NOMO-1 treated with dmso at 0.1 percent for 144 hours (cell line): ENCODE measurements around the gene C17orf67.

Experiments
- DNase-seq: peaks from one replicate; lab custom pipeline; 2025; ENCODE audit not compliant: unreplicated experiment; lab: John Stamatoyannopoulos, UW

Gene C17orf67

DNA sequence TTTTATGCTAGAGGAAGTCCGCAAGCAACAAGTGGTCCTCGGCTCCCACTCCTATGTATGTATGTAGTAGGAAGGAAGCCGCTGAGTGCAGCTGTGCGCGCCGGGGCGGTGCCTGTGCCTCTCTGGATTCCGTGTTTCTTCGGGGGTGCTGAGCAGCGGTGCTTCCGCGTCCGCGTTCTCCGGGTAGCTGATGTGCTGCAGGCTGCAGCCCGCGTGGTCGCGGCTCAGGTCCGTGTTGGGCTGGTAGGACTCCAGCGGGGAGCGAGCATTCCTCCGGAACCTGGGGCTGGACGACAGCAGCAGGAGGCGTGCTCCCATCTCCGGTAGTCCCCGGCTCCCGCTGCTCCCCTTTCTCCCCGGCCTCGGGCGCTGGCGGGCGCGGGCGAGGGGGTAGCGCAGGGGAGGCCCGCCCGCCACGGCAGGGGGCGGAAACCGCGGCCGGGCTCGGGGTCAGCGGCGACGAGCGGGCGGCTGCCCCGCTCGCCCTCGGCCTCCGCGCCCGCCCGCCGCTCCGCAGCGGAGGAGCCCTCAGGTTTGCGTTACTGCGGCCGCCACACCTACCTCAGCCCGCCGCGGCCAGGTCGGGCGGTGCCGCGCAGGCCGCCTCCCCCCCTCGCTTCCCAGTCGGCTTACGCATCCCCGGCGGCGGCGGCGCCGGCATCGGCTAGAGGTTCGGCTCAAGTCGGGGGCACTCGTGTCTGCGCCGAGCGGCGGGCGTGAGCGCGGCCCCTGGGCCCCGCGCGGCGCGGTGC, 487 bp downstream of the C17orf67 start:
- peak; percentile 73 for DNase-seq

DNA sequence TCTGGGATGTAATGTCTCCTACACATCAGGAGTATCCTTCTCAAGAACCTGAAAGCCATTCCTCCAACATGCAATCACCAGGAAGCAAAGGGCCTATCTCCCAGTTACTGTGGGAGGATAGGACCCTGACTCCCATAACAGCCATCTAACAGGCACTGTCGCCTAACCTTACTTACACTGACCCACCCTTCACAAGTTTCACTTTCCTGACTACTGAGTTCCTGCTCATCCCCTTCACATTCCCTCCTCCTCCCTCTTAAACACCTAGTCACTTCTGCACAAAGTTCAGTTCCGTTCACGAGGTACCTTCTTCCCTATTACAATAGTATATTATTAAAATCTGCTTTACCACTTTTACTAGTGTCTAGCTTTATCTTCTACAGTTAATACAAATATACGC, 1.3 kb downstream of the C17orf67 start:
- DNase-seq = no peak

DNA sequence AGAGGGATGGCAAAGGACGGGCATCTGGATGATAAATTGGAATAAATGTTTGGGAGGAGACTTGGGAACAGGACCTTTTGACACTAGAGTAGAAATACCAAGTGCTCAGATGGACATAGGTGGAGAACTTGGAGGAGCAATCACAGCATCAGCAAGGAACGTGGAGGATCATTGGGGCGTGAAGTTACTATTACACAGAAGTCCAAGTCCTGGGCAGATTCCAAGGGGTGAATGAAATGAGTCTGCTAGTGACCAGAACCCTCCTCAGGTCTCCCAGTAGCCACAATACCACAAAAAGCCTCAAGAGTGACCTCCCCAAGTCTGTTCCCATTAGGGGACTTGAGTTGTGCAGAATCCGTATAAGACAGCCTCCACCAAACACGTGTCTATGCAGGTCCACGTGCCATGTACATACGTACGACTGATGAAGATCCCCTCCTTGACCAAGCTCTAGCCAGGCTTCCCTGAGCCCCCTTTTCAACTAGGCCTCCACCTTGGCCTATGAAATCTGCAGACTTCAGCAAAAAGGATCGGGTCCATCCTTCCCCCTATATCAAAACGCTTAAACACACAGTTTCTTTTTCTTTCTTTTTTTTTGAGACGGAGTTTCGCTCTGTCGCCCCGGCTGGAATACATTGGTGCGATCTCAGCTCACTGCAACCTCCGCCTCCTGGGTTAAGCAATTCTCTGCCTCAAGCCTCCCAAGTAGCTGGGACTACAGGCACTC, 2.2 kb downstream of the C17orf67 start:
- DNase-seq = no peak

DNA sequence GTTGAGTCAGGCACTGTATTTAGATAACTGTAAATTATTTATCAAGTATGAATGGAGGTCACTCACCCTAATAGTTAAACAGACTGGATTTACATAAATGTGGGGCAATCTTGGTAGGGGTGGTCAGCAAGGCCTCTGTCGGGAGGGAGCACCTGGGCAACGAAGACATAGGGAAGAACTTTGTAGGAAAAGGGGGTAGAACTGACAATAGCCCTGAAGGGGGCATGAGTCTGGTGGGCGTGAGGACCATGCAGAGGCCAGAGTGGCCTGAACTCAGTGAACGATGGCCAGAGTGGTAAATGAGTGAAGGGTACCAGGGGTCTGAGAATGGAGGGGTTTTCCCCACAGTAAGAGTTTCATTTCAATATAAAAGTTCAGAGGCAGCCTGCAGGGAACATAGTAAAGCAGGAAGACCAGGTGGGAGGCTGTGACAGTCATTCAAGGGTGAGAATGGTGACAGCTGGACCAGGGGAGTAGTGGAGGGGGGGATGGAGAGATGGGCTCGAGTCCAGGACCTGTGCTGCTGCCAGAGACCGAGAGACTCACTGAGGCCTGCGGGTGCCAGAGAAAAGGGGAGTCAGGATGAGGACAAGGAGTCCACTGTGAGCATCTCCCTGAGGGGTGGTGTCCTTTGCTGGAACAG, 2.9 kb downstream of the C17orf67 start:
- DNase-seq = no peak

DNA sequence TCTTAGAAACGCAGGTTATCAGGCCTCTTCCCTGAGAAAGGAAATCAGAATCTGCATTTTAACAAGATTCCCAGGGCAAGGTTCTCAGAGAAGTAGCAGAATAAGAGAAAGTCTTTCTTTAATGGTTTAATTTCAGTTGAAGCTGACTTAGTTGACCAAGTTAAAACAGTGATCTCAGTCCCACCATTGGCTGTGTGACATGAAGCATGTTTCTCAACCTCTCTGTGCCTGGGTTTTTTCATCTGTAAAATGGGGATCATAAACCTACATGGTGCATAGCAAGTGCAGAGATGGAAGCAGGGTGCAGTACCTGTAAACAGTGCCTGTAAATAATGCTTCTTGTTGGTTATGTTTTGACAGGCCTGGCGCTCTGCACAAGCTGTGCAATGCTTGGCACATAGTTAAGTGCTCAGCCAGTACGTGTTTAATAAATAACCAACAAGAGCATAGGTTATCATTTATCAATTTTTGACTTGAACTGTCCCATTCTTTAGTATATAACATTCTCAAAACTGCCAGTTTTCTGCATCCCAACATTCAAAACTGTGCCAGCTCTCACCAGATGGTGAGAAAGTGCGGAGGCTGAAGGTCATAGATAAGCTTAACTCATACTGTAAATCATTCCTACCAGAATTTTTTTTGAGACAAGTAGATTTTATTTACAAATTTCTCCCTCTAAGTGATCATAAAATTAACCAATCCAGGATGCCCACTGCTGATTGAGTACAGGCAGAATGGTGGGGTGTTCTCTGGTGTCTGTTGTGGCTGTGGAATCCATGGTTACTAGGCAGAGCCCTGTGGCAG, 6.9 kb downstream of the C17orf67 start:
- DNase-seq = no peak

DNA sequence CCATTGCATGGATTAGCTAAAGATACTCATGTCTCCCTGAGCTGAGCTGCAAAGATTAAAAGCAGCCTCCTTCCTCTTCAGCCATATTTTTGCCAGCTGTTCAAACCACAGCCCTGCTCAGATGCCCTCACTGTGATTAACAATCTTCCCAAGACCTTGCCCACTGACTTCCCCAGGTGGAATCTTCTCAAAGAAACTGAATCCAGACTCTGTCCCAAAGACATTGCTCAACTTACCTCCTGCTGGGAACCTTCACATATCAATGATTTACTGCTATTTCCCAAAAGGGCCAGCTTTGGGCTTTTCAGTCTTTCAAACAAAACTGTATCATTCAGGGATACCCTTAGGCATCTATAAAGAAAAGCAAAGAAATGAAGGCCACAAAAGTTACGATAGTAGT, 9.2 kb downstream of the C17orf67 start:
- DNase-seq = no peak

DNA sequence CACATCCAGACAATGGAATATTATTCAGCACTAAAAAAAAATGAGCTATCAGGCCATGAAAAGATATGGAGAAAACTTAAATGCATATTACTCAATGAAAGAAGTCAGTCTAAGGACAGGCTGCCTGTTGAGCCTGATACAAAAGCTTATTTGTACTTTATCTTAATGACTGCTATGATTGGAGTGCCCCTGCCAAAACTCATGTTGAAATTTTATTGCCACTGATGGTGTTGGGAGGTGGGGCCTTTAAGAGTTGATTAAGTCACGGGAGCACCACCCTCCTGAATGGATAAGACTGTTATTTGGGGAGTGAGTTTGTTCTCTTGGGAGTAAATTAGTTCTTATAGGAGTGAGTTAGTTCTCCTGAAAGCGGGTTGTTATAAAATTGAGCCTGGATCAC, 9.9 kb downstream of the C17orf67 start:
- DNase-seq = no peak

DNA sequence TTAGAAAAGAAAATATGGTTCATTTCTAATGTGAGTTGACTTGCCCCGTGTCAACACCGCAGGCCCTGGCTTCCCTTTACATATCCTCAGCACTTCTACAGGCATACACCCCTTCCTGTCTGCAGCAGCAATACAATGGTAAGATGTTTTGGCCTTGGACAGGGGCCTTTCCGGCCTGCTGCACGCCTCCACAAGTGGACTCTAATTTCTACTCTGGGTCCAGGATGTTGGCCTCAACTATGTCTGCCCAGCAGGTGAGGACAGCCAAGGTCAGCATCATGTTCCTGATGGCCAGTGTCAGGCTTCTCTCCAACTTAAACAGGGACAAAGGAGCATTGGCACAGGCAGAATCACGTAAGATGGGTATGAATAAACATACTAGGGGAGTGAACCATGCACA, 11.0 kb downstream of the C17orf67 start:
- no peak for DNase-seq

DNA sequence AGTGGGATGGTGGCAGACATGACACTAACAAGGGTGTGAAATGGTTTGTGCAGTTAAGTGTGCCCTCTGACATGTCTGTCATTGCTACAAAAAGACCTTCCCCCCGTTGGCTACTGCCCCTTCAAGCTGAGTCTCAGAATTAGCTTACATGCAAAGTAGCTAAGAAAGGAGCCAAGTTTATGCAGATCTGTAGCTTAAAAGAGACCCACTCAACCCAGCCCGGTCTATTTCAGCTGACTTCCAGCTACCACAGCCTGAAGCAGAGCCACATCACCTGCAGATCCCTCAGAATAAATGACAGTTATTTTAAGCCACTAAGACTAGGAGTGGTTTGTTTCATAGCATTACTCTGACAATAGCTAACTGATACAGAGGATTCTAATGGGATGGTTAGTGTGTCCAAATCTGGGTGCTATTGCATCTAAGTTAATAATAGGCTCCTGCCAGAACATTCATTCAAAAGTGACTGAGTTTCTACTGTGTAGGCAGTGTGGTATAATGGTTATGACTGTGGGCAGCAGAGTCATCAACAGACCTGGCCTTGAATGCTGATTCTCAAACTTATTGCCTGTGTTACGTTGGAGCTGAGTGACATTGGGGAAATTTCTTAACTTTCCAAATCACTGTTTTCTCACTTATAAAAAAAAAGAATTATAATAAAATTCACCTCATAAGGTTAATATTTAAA, 11.7 kb downstream of the C17orf67 start:
- no peak for DNase-seq

DNA sequence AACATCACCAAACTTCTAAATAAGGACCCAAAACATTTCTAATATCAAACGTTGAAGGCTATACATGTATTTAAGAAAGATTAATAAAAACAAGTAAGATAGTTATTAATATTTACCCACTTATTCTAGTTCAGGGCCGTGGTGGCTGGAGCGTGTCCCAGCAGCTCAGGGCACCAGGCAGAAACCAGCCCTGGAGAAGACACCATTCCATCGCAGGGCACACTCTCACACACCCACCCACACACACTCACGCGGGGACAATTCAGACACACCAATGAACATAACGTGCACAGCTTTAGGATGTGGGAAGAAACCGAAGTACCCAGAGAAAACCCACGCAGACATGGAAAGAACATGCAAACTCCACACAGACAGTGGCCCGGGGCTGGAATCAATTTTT, 13.5 kb downstream of the C17orf67 start:
- no peak for DNase-seq

DNA sequence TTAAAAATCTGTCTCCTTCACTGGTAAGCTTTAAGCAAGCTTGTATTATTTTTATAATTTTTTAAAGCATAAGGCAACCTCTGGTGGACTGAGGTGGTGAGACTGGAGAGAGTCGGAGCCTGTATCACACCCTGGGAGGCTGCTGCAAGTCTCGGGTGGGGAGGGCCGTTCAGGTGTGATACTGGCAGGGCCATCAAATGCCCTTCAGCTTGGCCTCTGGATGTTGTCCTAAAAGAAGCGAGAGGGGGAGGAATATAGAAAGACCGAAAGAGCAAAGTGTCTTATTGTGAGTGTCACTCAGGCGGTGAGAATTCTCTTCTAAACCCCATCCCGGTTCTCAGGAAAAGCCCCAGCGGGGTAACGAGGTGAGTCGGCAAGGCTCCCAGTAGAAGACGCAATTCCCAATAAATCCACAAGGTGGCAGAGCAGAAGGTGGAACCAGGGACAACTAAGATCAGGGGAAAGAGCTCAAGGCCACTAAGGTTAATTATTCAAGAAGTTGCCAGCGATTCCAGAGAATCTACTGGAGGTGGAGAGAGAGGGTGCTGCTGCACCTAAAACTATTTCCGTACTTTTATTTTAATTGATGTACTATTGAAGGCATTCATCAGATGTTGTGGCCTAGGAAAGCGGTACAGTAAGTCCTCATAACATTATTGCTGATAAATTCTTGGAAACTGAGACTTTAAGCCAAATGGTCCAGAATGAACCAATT, 14.1 kb downstream of the C17orf67 start:
- peak; percentile 66 for DNase-seq

DNA sequence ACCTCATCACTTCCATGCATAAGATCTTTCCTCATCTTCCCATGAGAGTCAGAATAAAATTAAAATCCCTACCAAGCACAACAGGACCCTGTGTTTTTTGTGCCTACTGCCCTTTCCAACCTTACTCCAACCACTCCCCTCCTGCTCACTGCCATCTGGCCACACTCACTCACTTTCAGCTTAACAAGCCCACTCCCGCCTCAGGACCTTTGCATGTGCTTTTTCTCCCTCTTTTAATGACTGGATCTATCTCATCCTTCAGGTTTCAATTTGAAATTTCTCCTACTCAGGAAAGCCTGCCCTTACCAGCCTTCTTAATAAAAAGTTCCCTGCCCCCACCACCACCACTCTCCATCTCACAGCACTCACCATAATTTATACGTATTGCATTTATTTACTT, 14.7 kb downstream of the C17orf67 start:
- no peak for DNase-seq

DNA sequence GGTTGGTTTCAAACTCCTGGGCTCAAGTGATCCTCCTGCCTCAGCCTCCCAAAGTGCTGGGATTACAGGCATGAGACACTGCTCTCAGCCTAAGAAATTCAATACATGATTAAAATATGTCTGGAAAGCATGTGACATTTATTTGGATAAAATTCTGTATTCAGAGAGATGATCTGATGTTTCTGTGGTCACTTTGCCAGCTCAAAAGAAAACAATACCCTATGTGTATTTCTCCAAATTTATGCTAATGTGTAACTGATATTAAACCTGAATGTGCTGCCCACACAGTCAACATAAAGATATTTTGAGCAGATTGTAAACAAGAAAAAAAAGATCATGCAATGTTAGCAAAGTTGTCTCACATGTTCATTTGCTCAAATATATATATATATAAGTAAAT, 16.7 kb downstream of the C17orf67 start:
- no peak for DNase-seq

DNA sequence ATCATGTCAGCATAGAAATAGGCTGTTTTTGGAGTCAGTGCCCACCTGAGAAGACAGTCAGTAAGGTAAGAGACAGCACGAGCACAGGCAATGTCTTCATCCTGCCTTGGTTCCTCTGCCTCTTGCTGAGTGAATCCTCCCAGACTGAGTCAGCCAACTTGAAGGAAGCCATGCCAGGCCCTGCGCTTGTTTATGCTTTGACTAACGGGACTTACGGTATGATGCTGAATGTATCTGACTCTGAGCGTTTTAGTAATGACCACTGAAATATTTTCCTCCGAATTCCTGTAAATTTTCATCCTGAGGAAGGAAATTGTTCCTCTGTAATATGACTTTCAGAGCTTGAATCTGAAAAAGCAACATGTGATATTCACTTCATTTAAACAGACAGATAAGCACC, 18.0 kb downstream of the C17orf67 start:
- no peak for DNase-seq

DNA sequence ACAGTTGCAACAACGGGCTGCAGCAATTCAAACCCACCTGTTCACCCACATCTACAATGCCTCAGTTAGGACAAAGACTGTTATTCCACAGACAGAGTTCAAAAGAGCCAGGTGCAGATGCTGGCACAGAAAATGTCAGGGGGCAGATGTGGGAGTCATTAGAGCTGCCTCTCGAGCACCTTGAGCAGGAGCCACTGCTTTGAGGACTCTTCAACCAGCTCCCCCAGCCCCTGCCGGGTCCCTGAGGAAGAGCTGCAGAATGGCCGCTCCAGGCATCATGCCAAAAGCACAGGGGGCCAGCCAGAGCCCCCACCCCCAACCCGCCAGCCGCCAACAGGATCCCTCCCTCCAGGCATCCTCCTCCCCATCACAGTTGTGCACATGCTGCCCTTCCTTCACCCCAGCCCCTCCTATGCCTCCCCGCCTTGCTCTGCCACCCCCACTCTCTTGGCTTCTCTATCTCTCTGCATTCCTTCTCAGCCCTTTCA, 20.8 kb downstream of the C17orf67 start:
- DNase-seq = no peak

DNA sequence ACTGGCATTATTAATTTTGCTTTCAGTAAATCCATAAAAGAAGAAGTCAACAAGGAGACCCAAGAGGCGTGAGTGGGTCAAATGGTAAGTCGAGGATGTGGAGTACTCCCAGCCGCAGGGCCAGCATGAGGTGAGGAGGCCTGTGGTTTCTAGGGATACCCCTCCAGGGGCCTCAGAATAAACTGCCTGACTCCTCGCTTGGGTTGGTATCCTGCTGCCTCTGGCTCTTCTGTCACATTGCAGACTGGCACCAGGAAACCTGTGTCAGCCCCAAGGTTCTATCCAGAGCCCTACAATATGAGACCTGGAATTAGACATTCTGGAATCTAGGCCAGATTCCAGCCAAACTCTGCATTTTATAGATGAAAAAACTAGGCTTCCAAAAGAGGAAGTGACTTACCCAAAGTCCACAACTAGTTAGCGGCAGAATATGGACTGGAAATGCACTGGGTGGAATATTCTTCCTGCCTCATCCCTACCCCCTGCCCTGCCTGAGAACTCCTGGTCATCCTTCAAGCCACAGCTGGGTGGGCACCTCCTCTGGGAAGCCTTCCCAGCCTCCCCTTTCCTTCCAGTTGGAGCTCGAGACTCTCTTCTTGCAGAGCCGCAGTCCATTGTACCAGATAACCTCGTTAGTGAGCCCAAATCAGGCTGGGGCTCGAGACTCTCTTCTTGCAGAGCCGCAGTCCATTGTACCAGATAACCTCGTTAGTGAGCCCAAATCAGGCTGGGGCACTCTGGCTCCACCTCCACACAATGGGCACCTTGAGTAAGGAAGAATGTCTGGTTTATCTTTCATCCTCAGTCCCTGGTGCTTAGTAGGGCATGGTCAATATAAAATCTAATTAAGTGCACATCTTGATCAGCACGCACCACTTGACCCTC, 22.6 kb downstream of the C17orf67 start:
- DNase-seq = no peak

DNA sequence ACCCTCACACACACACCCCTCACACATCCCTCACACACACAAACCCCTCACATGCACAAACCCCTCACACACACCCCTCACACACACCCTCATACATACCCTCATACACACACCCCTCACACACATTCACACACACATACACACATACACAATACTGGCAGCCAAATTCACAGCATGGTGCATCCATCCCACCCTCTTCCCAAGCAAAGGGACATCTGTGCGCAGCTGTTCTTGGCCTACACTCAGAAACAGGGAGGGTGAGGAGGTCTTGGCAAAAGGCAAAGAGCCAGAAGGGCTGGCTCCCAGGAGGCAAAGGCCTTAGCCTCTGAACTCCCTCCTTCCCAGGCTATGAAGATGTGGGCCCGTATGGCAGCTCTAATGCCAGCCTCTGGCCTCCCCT, 23.4 kb downstream of the C17orf67 start:
- DNase-seq = no peak

DNA sequence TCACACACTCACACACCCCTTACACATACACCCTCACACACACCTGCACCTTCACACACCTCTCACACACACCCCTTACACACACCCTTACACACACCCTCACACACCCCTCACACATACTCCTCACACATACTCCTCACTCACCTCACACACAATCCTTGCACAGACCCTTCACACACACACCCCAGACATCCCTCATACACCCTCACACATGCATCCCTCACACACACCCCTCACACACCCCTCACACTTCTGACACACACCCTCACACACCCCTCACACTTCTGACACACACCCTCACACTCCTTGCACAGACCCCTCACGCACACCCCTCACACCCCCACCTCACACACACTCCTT, 23.9 kb downstream of the C17orf67 start:
- no peak for DNase-seq
